Small intestine (tissue), 7 donors: Measurements from ENCODE around the gene MYO9B. TPM values are rescaled to one million over a fixed set of nuclear protein-coding genes. Genes with fewer than 3 reads are reported as not detected.
"Not testable (repeated sequence)": the region's sequence is repeated elsewhere in the genome, so short reads cannot be mapped to it uniquely, and the experiment has no call there.

Experiments
- DNase-seq, 2 donors: peaks; one replicate each; pipeline versions ENCODE4 v3.0.0 to v3.0.0-alpha.2; 2013
- FAIRE-seq: peaks from 2 replicates; lab custom pipeline; 2012; peaks lifted over from hg19 to GRCh38; lab: Jason Lieb, UNC
- H3K27ac ChIP-seq, 3 donors: one replicate each; pipeline ENCODE4 v1.5.1; 2013; ENCODE audit warnings: low read length in 2 of 3, mild to moderate bottlenecking in 2 of 3, control low read depth in 1 of 3, inconsistent platforms in 1 of 3, low read depth in 1 of 3, moderate library complexity in 1 of 3
- H3K27me3 ChIP-seq, 3 donors: one replicate each; pipeline ENCODE4 v1.6.1; 2013; ENCODE audit warnings: low read length in 3 of 3, inconsistent platforms in 1 of 3; ENCODE audit not compliant: control insufficient read depth in 3 of 3, insufficient read depth in 3 of 3
- H3K36me3 ChIP-seq, 3 donors: one replicate each; pipeline ENCODE4 v1.6.1; 2013; ENCODE audit warnings: low read length in 3 of 3, inconsistent platforms in 1 of 3, low read depth in 1 of 3, mild to moderate bottlenecking in 1 of 3, moderate library complexity in 1 of 3; ENCODE audit not compliant: control insufficient read depth in 3 of 3, insufficient read depth in 2 of 3
- H3K4me1 ChIP-seq, 3 donors: one replicate each; pipeline ENCODE4 v1.6.1; 2013; ENCODE audit warnings: low read length in 2 of 3, inconsistent platforms in 1 of 3, low read depth in 1 of 3, mild to moderate bottlenecking in 1 of 3, moderate library complexity in 1 of 3; ENCODE audit not compliant: control insufficient read depth in 3 of 3, insufficient read depth in 2 of 3
- H3K4me3 ChIP-seq, 3 donors: one replicate each; pipeline ENCODE4 v1.5.1; 2013; ENCODE audit warnings: low read length in 3 of 3, control low read depth in 1 of 3, inconsistent platforms in 1 of 3, low read depth in 1 of 3, mild to moderate bottlenecking in 1 of 3, moderate library complexity in 1 of 3
- H3K9me3 ChIP-seq, 2 donors: one replicate each; pipeline ENCODE4 v1.6.1; 2013; ENCODE audit warnings: low read depth in 1 of 2, low read length in 1 of 2; ENCODE audit not compliant: control insufficient read depth in 2 of 2, insufficient read depth in 1 of 2
- WGBS, 3 donors: extraction: QIAGEN DNeasy Blood & Tissue Kit; methylation state at CpG; one replicate each; pipeline ENCODE4 v1.1.7; 2013; 5-methylcytosine and 5-hydroxymethylcytosine counted together
- polyA plus RNA-seq, 4 donors: library from polyadenylated mRNA; stranded (reverse) in 3 of 4; unstranded in 1 of 4; fragments of 200-250 nt in 3 of 4; fragments of 120-200 nt in 1 of 4; gene quantifications; one replicate each; pipeline versions ENCODE4 v1.2.1 to v1.2.3, GENCODE V29; 2013
- donor health status: healthy with polysubstance abuse.
- donor health status: control.
- donor health status: control.
- donor health status: Bipolar disorder and iron deficiency.
- donor health status: healthy.

Gene MYO9B
- polyA plus RNA-seq, 4 donors, result 31.6 to 62.1 (median 47.9) TPM

DNA sequence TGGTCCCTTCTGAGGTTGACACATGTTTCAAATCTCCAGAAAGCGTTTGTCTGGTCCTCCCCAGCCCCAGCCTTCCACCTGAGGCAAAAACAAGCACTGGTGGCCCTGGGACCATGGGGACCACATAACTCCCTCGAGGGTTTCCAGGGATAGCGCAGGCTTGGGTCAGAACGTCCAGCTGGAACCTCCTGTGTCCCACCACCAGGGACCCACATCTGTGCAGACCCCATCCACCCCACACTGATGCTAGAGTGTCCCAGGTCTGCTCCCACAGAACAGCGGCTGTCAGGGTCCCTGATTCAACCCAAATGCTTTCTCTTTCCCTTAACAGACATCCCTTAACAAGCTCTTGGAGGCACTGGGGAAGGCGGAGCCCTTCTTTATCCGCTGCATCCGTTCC, 110.0 kb downstream of the MYO9B start:
- no peaks in the 10 kb centered on the region for H3K27me3 ChIP-seq
- H3K9me3 ChIP-seq, result no peaks in the 10 kb centered on the region
- 90 to 94% (median 91%) methylated on average over 8 of the region's 8 CpGs for WGBS, 3 donors
- DNase-seq, result no peak
- no peak for FAIRE-seq
- no peaks in the 10 kb centered on the region for H3K4me1 ChIP-seq
- no peak overlapping the region for H3K4me3 ChIP-seq
- H3K36me3 ChIP-seq, result peaks cover 9 to 79% (median 14%) of the 10 kb centered on the region in 3 donors
- H3K27ac ChIP-seq, result no peak overlapping the region

GRCh38 chr19:17191736-17192135, 116.2 kb downstream of the MYO9B start:
- not testable (repeated sequence) for FAIRE-seq
- WGBS, 3 donors, result 82 to 95% (median 90%) methylated on average over 6 of the region's 6 CpGs

DNA sequence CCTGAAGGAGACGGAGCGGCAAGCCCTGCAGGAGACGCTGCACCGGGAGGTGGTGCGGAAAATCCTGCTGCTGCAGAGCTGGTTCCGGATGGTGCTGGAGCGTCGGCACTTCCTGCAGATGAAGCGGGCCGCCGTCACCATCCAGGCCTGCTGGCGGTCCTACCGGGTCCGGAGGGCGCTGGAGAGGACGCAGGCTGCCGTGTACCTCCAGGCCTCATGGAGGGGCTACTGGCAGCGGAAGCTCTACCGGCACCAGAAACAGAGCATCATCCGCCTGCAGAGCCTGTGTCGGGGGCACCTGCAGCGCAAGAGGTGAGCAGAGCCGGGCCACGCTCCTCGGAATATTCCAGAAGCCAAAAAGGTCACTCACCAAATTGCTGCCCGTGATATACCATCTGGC, 117.2 kb downstream of the MYO9B start:
- Histone ChIP-seq H3K27ac (no peak overlapping the region), H3K36me3 (peaks cover 21 to 79% (median 33%) of the 10 kb centered on the region in 3 donors), H3K9me3 (no peaks in the 10 kb centered on the region), H3K4me3 (no peak overlapping the region), H3K27me3 (no peaks in the 10 kb centered on the region), H3K4me1 (no peaks in the 10 kb centered on the region)
- DNase-seq, result no peak
- FAIRE-seq, result no peak
- WGBS, 3 donors, result 98% methylated on average over 26 of the region's 26 CpGs

More at GRCh38 chr19:17191736-17192135, 116.2 kb downstream of the MYO9B start:
- not testable (repeated sequence) for H3K9me3 ChIP-seq, H3K4me3 ChIP-seq, H3K4me1 ChIP-seq, H3K27ac ChIP-seq, DNase-seq, H3K27me3 ChIP-seq
- peaks cover 24 to 82% (median 33%) of the 10 kb centered on the region in 3 donors for H3K36me3 ChIP-seq

DNA sequence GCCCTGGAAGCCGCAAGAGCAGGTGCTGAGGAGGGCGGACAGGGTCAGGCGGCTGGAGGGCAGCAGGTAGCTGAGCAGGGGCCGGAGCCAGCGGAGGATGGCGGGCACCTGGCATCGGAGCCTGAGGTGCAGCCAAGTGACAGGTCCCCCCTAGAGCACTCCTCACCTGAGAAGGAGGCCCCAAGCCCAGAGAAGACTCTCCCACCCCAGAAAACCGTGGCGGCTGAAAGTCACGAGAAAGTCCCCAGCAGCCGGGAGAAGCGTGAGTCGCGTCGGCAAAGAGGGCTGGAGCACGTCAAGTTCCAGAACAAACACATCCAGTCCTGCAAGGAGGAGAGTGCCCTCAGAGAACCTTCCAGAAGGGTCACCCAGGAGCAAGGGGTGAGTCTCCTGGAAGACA, 119.0 kb downstream of the MYO9B start:
- H3K4me3 ChIP-seq, result no peak overlapping the region
- DNase-seq, result no peak
- H3K9me3 ChIP-seq, result no peaks in the 10 kb centered on the region
- no peaks in the 10 kb centered on the region for H3K27me3 ChIP-seq
- no peaks in the 10 kb centered on the region for H3K4me1 ChIP-seq
- no peak overlapping the region for H3K27ac ChIP-seq
- FAIRE-seq, result no peak
- peaks cover 17 to 79% (median 34%) of the 10 kb centered on the region in 3 donors for H3K36me3 ChIP-seq
- 95 to 97% (median 95%) methylated on average over 15 to 16 of the region's 16 CpGs for WGBS, 3 donors

DNA sequence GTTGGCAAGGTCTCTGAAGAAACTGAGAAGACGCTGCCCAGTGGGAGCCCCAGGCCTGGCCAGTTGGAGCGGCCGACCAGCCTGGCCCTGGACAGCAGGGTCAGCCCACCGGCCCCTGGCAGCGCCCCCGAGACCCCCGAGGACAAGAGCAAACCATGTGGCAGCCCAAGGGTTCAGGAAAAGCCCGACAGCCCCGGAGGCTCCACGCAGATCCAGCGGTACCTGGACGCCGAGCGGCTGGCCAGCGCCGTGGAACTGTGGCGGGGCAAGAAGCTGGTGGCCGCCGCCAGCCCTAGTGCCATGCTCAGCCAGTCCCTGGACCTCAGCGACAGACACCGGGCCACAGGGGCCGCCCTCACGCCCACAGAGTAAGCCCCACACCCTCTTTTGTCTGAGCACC, 119.5 kb downstream of the MYO9B start:
- H3K4me3 ChIP-seq, result no peak overlapping the region
- no peak for DNase-seq
- H3K36me3 ChIP-seq, result peaks cover 17 to 81% (median 33%) of the 10 kb centered on the region in 3 donors
- H3K27me3 ChIP-seq, result no peaks in the 10 kb centered on the region
- FAIRE-seq, result no peak
- H3K4me1 ChIP-seq, result no peaks in the 10 kb centered on the region
- no peak overlapping the region for H3K27ac ChIP-seq
- no peaks in the 10 kb centered on the region for H3K9me3 ChIP-seq
- 94 to 98% (median 97%) methylated on average over 21 to 23 of the region's 23 CpGs for WGBS, 3 donors

DNA sequence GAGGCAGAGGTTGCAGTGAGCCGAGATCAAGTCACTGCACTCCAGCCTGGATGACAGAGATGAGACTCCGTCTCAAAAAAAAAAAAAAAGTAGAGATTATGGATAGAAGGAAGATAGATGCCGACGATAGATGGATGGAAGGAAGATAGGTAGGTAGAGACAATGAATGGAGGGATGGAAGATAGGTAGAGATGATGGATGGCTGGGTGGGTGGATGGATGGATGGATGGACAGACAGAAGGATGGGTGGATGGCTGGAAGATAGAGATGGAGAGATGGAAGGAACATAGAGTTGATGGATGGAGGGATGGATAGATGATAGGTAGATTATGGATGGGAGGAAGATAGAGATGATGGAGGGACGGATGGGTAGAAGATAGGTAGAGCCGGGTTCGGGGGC, 121.0 kb downstream of the MYO9B start:
- 97 to 100% (median 97%) methylated on average over 7 of the region's 7 CpGs for WGBS, 3 donors
- Histone ChIP-seq H3K36me3 (peaks cover 22 to 81% (median 29%) of the 10 kb centered on the region in 3 donors), H3K27ac (no peak overlapping the region), H3K27me3 (no peaks in the 10 kb centered on the region), H3K9me3 (no peaks in the 10 kb centered on the region), H3K4me3 (no peak overlapping the region), H3K4me1 (no peaks in the 10 kb centered on the region)
- DNase-seq (no peak), FAIRE-seq (no peak)

- FAIRE-seq (no peak), DNase-seq (no peak)
Measured at GRCh38 chr19:17197666-17198065, 122.1 kb downstream of the MYO9B start.

DNA sequence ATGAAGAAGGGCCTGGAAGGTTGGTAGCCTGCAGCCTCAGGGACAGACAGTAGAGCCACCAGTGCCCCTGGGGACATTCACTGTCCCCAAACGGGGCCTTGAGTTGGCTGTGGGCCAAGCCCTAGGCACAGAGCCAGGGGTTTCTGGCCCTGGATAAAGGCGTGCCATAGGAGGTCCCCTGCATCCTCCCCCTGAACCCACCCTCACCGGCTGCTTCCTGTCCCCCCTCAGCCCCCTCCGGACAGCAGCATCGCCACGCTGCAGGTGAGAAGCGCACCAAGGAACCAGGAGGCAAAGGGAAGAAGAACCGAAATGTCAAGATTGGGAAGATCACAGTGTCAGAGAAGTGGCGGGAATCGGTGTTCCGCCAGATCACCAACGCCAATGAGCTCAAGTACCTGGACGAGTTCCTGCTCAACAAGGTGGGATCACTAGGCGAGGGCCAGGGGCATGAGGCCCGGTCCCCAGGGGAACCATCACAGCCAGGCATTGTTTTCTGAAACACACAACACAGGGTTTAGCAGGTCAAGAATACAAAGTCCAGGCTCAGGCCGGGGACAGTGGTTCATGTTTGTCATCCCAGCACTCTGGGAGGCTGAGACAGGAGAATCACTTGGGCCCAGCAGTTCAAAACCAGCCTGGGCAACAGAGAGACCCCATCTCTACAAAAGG, 125.0 kb downstream of the MYO9B start:
- FAIRE-seq (no peak), DNase-seq (no peak)
- Histone ChIP-seq H3K27me3 (no peaks in the 10 kb centered on the region), H3K27ac (no peak overlapping the region), H3K4me3 (no peak overlapping the region), H3K9me3 (no peaks in the 10 kb centered on the region), H3K4me1 (no peaks in the 10 kb centered on the region), H3K36me3 (peaks cover 6 to 79% (median 16%) of the 10 kb centered on the region in 3 donors)
- WGBS, 3 donors, result 79 to 85% (median 82%) methylated on average over 16 of the region's 16 CpGs

More at GRCh38 chr19:17197666-17198065, 122.1 kb downstream of the MYO9B start:
- 94 to 96% (median 95%) methylated on average over 16 of the region's 16 CpGs for WGBS, 3 donors
- no peak overlapping the region for H3K4me3 ChIP-seq
- H3K4me1 ChIP-seq, result no peaks in the 10 kb centered on the region
- H3K36me3 ChIP-seq, result peaks cover 27 to 85% (median 30%) of the 10 kb centered on the region in 3 donors
- H3K27ac ChIP-seq, result no peak overlapping the region
- H3K27me3 ChIP-seq, result no peaks in the 10 kb centered on the region
- H3K9me3 ChIP-seq, result no peaks in the 10 kb centered on the region
